NK-92 treated with Interleukin-12 subunit alpha and Interleukin-12 subunit beta, amount 100 ng/mL, for 24 hours (cell line): ENCODE measurements around the gene SLC13A4.
"Not testable (repeated sequence)": the region's sequence is repeated elsewhere in the genome, so short reads cannot be mapped to it uniquely, and the experiment has no call there.

Experiments
- DNase-seq: peaks from one replicate; lab custom pipeline; 2025; lab: John Stamatoyannopoulos, UW

The SLC13A4 gene

GRCh38 chr7:135748770-135749169 is 20.8 kb upstream of the SLC13A4 start, which contains the start of gene FAM180A:
TSS of gene FAM180A (minus strand) at chr7:135748813. CDS start at chr7:135748580, 233 bp downstream.
- DNase-seq = no peak

GRCh38 chr7:135747366-135747765 is 19.4 kb upstream of the SLC13A4 start:
- DNase-seq = no peak

DNA sequence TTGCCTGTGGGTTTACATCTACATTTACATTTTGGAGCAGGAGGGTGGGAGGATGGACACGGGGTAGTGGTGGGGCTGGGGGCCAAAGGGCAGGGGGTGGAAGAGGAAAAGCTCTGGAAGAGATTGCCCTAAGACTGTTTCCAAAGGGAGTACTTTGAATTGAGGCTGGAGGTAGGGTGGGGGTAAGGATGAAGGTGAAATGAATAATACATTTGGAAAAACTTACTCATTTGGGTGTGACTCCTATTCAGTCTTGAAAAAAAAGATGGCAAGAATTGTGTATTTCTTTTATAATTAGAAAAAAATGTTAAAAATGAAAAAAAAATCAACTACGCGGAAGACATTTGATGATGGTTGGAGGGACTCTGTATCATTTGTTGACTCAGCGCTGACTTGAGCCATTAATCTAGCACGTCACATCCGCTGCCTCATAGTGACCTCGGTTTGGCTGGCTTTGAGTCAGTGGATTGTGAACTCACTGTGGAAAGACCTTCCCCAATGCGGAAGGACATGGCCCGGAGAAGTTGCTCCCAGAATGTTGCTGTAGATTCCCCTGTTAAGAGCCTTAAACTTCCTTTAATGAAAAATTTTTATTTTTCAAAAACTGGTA is 17.8 kb upstream of the SLC13A4 start:
- DNase-seq = no peak

DNA sequence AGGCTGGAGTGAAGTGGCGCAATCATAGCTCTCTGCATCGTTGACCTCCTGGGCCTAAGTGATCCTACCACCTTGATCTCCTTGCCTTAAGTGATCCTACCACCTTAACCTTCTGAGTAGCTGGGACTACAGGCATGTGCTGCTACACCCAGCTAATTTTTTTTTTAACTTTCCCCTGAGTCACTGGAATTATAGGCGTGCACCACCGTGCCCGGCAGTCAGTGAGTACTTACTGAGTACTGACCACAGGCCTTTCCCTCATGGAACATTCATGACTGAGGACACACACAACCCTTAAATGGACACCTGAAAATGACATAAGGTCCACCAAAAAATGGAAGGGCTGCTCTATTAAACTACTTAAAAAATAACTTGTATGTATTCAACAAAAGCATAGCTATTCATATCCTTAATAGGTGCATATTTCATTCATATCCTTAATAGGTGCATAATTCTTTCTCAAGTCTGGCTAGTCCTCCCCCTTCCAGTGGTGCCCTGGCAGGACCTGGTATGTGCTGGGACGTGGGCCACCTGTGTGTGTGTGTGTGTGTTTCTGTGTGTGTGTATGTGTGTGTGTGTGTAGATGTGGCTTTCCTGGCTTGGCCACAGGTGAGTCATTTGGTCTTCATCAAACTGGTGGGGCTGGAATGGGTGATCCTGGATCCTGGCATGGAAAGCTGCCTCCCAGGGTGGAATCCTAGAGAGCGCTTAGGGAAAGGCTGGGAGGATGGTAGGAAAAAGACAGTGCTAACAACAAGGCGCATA is 17.1 kb upstream of the SLC13A4 start:
- DNase-seq = no peak

DNA sequence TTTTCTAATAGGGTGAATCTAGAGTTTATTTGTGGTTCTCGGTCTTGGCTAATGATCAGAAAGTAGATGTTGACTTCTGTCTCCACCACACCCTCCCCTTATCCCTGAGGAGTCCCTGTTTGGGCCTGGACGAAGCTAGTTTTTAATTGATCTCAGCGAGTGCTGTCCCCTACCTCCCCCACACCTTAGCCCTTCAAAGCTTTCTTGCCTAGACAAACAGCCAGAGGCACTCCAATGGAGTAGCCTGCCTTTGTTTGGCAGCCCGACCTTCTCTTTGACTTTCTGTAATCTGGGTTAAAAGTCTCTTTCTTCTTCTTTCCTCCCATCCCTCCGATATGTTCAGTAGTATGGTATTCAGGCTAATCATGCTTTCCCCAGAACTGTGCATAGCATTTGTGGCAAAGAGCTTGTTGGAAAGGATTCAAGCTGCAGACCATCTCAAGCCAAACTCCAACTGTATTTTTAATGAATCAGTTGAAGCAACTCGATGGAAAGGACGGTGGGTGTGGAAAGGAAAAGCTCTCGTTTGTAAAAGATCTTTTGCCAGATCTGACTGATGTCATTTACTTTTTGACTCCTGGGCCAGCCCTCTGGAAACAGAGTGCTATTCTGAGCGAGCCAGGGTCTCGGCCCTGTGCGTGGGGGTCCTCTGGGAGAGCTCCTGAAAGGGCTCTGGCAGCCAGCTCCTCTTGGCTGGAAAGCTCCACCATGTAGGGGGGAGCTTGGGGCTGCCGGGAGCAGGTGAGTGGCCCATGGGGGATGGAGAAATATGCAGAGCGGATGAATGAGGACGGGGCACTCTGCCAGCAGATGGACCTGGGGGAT is 16.1 kb upstream of the SLC13A4 start:
- no peak for DNase-seq

GRCh38 chr7:135742371-135742770 is 14.4 kb upstream of the SLC13A4 start:
- no peak for DNase-seq

DNA sequence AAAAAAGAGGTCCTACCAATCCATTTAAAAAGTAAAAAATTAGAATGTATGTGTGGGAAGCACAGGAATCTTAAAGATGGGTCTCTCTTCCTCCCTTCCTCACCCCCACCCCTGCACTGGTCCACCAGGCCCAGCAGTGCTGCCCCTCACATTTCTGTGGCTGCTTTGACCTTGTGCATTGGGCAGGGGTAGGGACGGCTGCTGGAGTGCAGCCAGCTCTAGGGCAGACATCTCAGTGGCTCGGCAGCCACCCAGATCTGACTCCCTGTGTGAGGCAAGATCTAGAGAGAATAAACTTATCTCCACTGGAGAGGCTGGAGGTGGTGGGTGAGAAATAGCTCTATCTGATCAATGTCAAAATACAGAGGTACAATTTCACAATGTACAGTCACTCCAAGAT is 13.9 kb upstream of the SLC13A4 start:
- no peak for DNase-seq

GRCh38 chr7:135740889-135741288 is 12.9 kb upstream of the SLC13A4 start:
- DNase-seq = no peak

DNA sequence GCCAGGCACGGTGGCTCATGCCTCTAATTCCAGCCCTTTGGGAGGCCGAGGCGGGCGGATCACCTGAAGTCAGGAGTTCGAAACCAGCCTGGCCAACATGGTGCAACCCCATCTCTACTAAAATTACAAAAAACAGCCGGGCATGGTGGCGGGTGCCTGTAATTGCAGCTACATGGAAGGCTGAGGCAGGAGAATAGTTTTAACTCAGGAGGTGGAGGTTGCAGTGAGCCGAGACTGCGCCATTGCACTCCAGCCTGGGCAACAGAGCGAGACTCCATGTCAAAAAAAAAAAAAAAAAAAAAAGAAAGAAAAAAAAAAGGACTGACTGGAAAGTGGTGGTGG is 9.3 kb upstream of the SLC13A4 start:
- DNase-seq = not testable (repeated sequence)

- no peak for DNase-seq
Measured at GRCh38 chr7:135736586-135737305, 8.8 kb upstream of the SLC13A4 start.

DNA sequence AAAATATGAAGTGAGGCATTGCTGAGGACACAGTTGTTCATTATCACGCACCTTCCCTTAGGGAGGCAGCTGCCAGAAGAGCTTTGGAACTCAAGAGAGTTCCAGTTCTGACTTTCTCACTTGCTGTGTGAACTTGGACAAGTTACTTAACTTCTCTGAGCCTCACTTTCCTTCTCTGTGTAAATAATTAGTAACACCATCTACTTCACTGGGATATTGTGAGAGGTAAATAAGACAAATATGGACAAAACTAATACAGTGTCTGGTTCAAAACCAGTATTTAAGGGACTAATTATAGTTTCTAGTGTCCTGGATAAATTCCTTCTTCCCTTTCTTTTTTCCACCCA is 6.3 kb upstream of the SLC13A4 start:
- no peak for DNase-seq

DNA sequence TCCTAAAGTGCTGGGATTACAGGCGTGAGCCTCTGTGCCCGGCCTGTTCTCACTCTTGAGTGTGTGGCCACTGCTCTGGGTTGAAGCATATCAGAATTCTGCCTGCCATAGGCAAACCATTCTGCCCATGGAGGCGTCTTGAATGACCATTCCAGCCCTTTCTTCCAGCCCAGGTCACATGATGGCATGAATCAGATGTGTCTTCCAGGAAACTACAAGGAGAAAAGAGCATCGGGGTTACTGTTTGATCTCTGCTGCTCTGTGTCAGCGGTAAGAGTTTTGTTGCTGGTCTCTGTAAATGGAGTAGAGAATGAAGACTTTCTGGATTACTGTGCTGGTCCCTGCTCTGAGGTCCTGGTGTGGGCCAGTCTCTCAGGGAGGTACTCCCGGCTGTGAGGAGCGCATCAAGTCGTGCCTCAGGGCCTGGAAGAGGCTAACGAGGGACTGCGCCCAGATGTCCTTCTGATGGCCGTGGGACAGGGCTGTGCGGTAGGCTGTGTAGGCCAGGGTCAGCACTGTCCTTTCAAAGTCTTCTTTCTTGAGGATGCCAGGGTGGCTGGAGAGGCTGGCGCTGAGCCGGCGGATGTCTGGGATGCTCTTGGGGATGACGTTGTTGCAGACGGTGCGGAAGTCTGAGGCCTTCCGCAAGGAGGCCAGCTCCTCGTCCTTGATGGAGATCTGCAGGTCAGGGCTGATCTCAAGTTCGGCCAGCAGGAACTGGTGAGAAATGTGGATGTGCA is 5.8 kb upstream of the SLC13A4 start:
- DNase-seq = no peak

GRCh38 chr7:135731131-135731530 is 3.1 kb upstream of the SLC13A4 start:
- DNase-seq = no peak

GRCh38 chr7:135729230-135729629 is 1.2 kb upstream of the SLC13A4 start:
- no peak for DNase-seq

DNA sequence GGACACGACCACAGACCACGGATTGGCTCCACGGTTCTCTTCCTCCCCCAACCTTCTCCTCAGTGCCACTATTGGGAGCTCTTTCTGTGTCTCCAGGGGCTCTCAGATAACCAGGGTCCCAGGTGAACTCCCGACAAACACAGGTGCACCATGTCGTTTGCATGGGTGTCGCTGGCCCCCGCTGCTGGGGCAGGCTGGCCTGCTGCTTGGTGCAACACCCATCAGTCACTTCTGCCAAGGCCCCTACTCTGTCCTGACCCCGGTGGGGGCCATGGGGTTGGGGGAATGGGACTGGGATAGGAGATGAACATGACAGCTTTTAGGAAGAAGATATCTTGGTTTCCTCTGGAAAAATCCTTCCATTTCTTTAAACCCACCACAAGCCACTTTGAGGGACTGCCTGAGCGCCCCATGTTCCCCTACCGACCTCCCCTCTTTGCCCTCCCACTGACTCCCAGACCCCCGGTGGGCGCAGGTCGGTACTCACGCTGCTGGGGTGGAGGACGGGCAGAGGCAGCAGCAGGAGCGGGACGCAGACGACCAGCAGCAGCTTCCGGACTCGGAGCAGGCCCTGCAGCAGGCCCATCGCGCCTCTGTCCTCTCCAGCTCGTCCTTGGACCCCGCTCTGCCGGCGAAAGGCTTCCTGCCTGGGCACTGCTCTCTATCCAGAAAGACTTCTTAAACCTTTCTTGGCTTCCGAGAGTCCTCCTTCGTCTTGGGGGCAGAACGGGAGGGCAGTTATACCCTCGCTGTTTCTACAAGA is 894 bp downstream of the SLC13A4 start:
- DNase-seq = no peak

DNA sequence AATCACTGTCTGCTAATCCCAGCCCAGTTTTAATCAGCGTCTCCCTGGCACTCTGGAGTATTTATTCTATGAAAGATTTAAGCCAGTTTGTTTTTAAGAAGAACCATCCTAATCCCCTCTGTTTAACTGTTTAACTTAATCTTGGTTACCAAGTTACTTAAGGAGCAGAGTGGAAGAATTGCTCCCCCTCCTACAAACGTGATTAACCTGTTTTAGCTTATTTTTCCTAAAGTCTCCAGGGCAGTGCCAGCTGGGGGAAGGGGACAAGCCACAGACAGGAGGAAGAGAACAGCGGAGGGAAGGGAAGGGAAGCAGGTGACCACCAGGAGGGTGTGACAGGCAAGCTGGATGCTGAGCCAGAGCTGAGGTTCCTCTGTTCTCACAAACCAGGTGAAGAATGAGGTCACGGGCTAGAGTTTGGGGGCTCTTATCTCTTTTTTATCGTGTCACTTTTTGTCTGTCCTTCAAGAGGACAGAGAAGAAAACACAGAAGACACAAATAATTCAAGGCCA is 1.7 kb downstream of the SLC13A4 start:
- DNase-seq = no peak

DNA sequence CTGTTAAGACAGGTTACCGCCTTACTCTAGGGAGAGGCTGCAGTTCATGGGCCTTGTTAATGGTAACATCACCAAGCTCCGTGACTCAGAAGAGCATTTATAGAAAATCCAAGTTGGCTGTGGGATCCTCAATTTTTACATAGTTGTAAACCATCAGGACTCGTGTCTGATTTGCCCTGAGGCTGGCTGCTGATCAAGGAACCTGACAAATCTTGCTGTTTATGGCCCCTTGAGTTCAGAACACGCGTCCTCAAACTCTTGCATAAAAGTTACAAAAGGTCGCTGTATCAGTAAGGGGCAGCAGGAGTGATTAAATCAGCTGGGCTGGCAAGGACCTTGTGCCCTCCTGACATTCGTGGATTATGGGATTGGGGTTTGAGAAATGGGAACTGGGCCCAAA is 4.6 kb downstream of the SLC13A4 start:
- DNase-seq = no peak

GRCh38 chr7:135721198-135721820 is 6.7 kb downstream of the SLC13A4 start:
- no peak for DNase-seq

GRCh38 chr7:135719688-135720087 is 8.3 kb downstream of the SLC13A4 start:
- no peak for DNase-seq

- DNase-seq = no peak
Measured at GRCh38 chr7:135718794-135719437, 9.1 kb downstream of the SLC13A4 start.
